Measurements from ENCODE around the gene GALNTL6. TPM values are rescaled to one million over a fixed set of nuclear protein-coding genes. Genes with fewer than 3 reads are reported as not detected.
A peak's percentile ranks its signal among the peaks of the same experiment; 100 is the strongest.
"Not testable (repeated sequence)": the region's sequence is repeated elsewhere in the genome, so short reads cannot be mapped to it uniquely, and the experiment has no call there.

GALNTL6 gene
- polyA plus RNA-seq, 4 donors = 0.86 to 2.8 (median 1.1) TPM

GRCh38 chr4:172707622-172708021 is 894.4 kb downstream of the GALNTL6 start:
- DNase-seq (ENCODE audit: low read depth in 4 of 4, low spot score in 3 of 4) = no peak

GRCh38 chr4:172708184-172708583 is 895.0 kb downstream of the GALNTL6 start:
- no peak for DNase-seq (ENCODE audit: low read depth in 4 of 4, low spot score in 3 of 4)

- DNase-seq (ENCODE audit: low read depth in 4 of 4, low spot score in 3 of 4) = no peak
These were observed 896.2 kb downstream of the GALNTL6 start for GRCh38 chr4:172709376-172709775.

- DNase-seq (ENCODE audit: low read depth in 4 of 4, low spot score in 3 of 4) = no peak
These were observed 903.1 kb downstream of the GALNTL6 start for GRCh38 chr4:172716291-172716690.

GRCh38 chr4:172721659-172722058 is 908.5 kb downstream of the GALNTL6 start:
- no peak for DNase-seq (ENCODE audit: low read depth in 4 of 4, low spot score in 3 of 4)

GRCh38 chr4:172725581-172725980 is 912.4 kb downstream of the GALNTL6 start:
- DNase-seq (ENCODE audit: low read depth in 4 of 4, low spot score in 3 of 4) = no peak

- peak in 2 of 4 donors; percentile 6 to 15 for DNase-seq (ENCODE audit: low read depth in 4 of 4, low spot score in 3 of 4)
These were observed 912.8 kb downstream of the GALNTL6 start for GRCh38 chr4:172726001-172726423.

- DNase-seq (ENCODE audit: low read depth in 4 of 4, low spot score in 3 of 4) = no peak
These were observed 914.4 kb downstream of the GALNTL6 start for GRCh38 chr4:172727631-172728030.

- DNase-seq (ENCODE audit: low read depth in 4 of 4, low spot score in 3 of 4) = not testable (repeated sequence)
These were observed 920.4 kb downstream of the GALNTL6 start for GRCh38 chr4:172733645-172734044.

- no peak for DNase-seq (ENCODE audit: low read depth in 4 of 4, low spot score in 3 of 4)
These were observed 921.4 kb downstream of the GALNTL6 start for GRCh38 chr4:172734555-172734954.

GRCh38 chr4:172736046-172736445 is 922.8 kb downstream of the GALNTL6 start:
- DNase-seq (ENCODE audit: low read depth in 4 of 4, low spot score in 3 of 4) = no peak

- DNase-seq (ENCODE audit: low read depth in 4 of 4, low spot score in 3 of 4) = no peak
These were observed 927.2 kb downstream of the GALNTL6 start for GRCh38 chr4:172740434-172740833.

- DNase-seq (ENCODE audit: low read depth in 4 of 4, low spot score in 3 of 4) = no peak
These were observed 937.7 kb downstream of the GALNTL6 start for GRCh38 chr4:172750910-172751309.

- DNase-seq (ENCODE audit: low read depth in 4 of 4, low spot score in 3 of 4) = no peak
These were observed 938.3 kb downstream of the GALNTL6 start for GRCh38 chr4:172751550-172751949.

- DNase-seq (ENCODE audit: low read depth in 4 of 4, low spot score in 3 of 4) = no peak
These were observed 945.6 kb downstream of the GALNTL6 start for GRCh38 chr4:172758586-172759340.

- DNase-seq (ENCODE audit: low read depth in 4 of 4, low spot score in 3 of 4) = no peak
These were observed 947.3 kb downstream of the GALNTL6 start for GRCh38 chr4:172760512-172760911.

GRCh38 chr4:172762895-172763294 is 949.7 kb downstream of the GALNTL6 start:
- no peak for DNase-seq (ENCODE audit: low read depth in 4 of 4, low spot score in 3 of 4)

- DNase-seq (ENCODE audit: low read depth in 4 of 4, low spot score in 3 of 4) = no peak
These were observed 957.6 kb downstream of the GALNTL6 start for GRCh38 chr4:172770787-172771186.

GRCh38 chr4:172772781-172773180 is 959.6 kb downstream of the GALNTL6 start:
- DNase-seq (ENCODE audit: low read depth in 4 of 4, low spot score in 3 of 4) = no peak

- no peak for DNase-seq (ENCODE audit: low read depth in 4 of 4, low spot score in 3 of 4)
These were observed 963.1 kb downstream of the GALNTL6 start for GRCh38 chr4:172776203-172776861.

GRCh38 chr4:172777729-172778431 is 964.7 kb downstream of the GALNTL6 start:
- no peak for DNase-seq (ENCODE audit: low read depth in 4 of 4, low spot score in 3 of 4)

Measured in right renal pelvis (tissue), 4 donors.